ENCODE data around the gene OSBPL2. TPM values are rescaled to one million over a fixed set of nuclear protein-coding genes. Genes with fewer than 3 reads are reported as not detected.

The OSBPL2 gene
- total and polyA plus RNA-seq, 7 donors = 27.0 to 36.8 (median 31.7) TPM

GRCh38 chr20:62235777-62236157 lies 2.6 kb upstream of the OSBPL2 start:
- H3K9me3 ChIP-seq = no peaks in the 10 kb centered on the region
- no peak overlapping the region for H3K4me3 ChIP-seq
- no peaks in the 10 kb centered on the region for H3K36me3 ChIP-seq
- 93 to 96% methylated on average over 9 of the region's 9 CpGs for WGBS, 2 donors
- peaks cover 0 to 21% (median 20%) of the 10 kb centered on the region in 4 donors for H3K4me1 ChIP-seq
- peaks cover 0 to 29% (median 20%) of the 10 kb centered on the region in 3 donors for H3K27me3 ChIP-seq
- intact Hi-C loops (cut with DNase I) = loop anchor here (5.0 kb wide), 2 partner anchors 93 to 152 kb away; partner anchors contain the start of genes PSMA7, RPS21 and SS18L1
- DNase-seq = no peak
- TF ChIP-seq POLR2A (IDR thresholded peaks at IDR 0.05) = no peak
- no peak for TF ChIP-seq POLR2AphosphoS5 (IDR thresholded peaks at IDR 0.05)
- TF ChIP-seq EP300 (IDR thresholded peaks at IDR 0.05) = no peak
- no peak for TF ChIP-seq CTCF (IDR thresholded peaks at IDR 0.05)
- H3K27ac ChIP-seq = no peak overlapping the region

- 66 to 76% methylated on average over 6 of the region's 6 CpGs for WGBS, 2 donors
- Histone ChIP-seq H3K27ac (no peak overlapping the region), H3K4me1 (peaks cover 0 to 21% (median 20%) of the 10 kb centered on the region in 4 donors), H3K9me3 (no peaks in the 10 kb centered on the region), H3K36me3 (no peaks in the 10 kb centered on the region), H3K4me3 (no peak overlapping the region), H3K27me3 (peaks cover 0 to 25% (median 16%) of the 10 kb centered on the region in 3 donors)
- no peak for DNase-seq
- intact Hi-C loops (cut with DNase I) = loop anchor here (5.0 kb wide), 2 partner anchors 94 to 151 kb away; partner anchors contain the start of genes PSMA7, RPS21 and SS18L1
- TF ChIP-seq EP300 (IDR thresholded peaks at IDR 0.05) (no peak), CTCF (IDR thresholded peaks at IDR 0.05) (no peak), POLR2A (IDR thresholded peaks at IDR 0.05) (no peak), POLR2AphosphoS5 (IDR thresholded peaks at IDR 0.05) (no peak)
Observed at GRCh38 chr20:62236200-62236599, 2.1 kb upstream of the OSBPL2 start.

GRCh38 chr20:62236766-62237513 lies 1.4 kb upstream of the OSBPL2 start:
- Histone ChIP-seq H3K4me1 (peaks cover 0 to 21% (median 20%) of the 10 kb centered on the region in 4 donors), H3K9me3 (no peaks in the 10 kb centered on the region), H3K36me3 (peaks cover 0 to 5% (median 0%) of the 10 kb centered on the region in 4 donors), H3K27me3 (peaks cover 0 to 19% (median 15%) of the 10 kb centered on the region in 3 donors), H3K4me3 (no peak overlapping the region), H3K27ac (no peak overlapping the region)
- 76 to 82% methylated on average over 28 of the region's 28 CpGs for WGBS, 2 donors
- no peak for TF ChIP-seq CTCF (IDR thresholded peaks at IDR 0.05)
- TF ChIP-seq POLR2AphosphoS5 (IDR thresholded peaks at IDR 0.05) = no peak
- no peak for TF ChIP-seq EP300 (IDR thresholded peaks at IDR 0.05)
- no peak for TF ChIP-seq POLR2A (IDR thresholded peaks at IDR 0.05)
- intact Hi-C loops (cut with DNase I) = loop anchor here (5.0 kb wide), 2 partner anchors 95 to 150 kb away; partner anchors contain the start of genes PSMA7, RPS21 and SS18L1
- no peak for DNase-seq

GRCh38 chr20:62237514-62237800 lies 864 bp upstream of the OSBPL2 start:
- peaks cover 0 to 21% (median 20%) of the 10 kb centered on the region in 4 donors for H3K4me1 ChIP-seq

More at GRCh38 chr20:62237514-62237800, 864 bp upstream of the OSBPL2 start:
- Histone ChIP-seq H3K27ac (peak overlapping the region in 2 of 4 donors; percentile 38), H3K4me3 (peak overlapping the region in 3 of 4 donors; percentile 94 to 96 (median 95)), H3K36me3 (peaks cover 0 to 5% (median 0%) of the 10 kb centered on the region in 4 donors), H3K9me3 (no peaks in the 10 kb centered on the region), H3K27me3 (peaks cover 0 to 14% (median 10%) of the 10 kb centered on the region in 3 donors)
- intact Hi-C loops (cut with DNase I) = loop anchor here (5.0 kb wide), 2 partner anchors 95 to 150 kb away; partner anchors contain the start of genes PSMA7, RPS21 and SS18L1
- 37 to 52% methylated on average over 1 of the region's 1 CpG for WGBS, 2 donors
- no peak for DNase-seq
- no peak for TF ChIP-seq EP300 (IDR thresholded peaks at IDR 0.05)
- no peak for TF ChIP-seq POLR2A (IDR thresholded peaks at IDR 0.05)
- no peak for TF ChIP-seq CTCF (IDR thresholded peaks at IDR 0.05)
- TF ChIP-seq POLR2AphosphoS5 (IDR thresholded peaks at IDR 0.05) = no peak
